Articular chondrocyte of knee joint (primary cell): ENCODE measurements around the gene SLC51A. TPM values are rescaled to one million over a fixed set of nuclear protein-coding genes. Genes with fewer than 3 reads are reported as not detected.

ENCODE experiments used
- small RNA-seq: library from RNA; depleted of rRNA; stranded (forward); fragments of <200 nt; gene quantifications from one replicate; pipeline ENCODE3, GENCODE V24; 2012
- total RNA-seq: library from RNA; depleted of rRNA; stranded (reverse); fragments of >200 nt; gene quantifications from 2 replicates; pipeline ENCODE4 v1.2.3, GENCODE V29; 2012

The SLC51A gene
- not detected in 2 replicates for total RNA-seq

DNA sequence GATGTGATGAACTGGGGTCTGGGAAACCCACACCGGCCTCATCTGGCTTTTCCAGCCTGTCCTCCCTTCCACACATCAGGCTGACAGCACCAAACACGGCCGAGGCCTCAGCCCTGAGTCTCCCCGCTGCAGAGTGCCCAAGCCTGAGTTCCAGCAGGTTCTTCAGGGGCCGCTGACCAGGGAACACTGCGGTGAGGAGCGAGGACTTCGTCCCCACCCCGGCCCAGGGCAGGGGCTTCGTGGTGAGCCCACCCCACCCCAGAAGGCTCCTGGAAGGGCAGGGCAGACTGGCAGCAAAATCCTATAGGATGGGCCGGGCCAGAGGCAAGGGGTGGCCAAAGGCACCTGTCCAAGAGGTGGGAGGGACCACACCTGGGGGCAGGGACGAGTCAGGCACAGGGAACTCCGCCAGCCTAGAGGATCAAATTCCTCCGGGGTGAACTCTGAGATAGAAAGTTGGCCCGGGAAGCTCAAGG lies at the start of gene SLC51A:
TSS of gene SLC51A (plus strand) at position 446 of the 476 bp plus-strand sequence. CDS start 179 bp downstream, outside the sequence.

DNA sequence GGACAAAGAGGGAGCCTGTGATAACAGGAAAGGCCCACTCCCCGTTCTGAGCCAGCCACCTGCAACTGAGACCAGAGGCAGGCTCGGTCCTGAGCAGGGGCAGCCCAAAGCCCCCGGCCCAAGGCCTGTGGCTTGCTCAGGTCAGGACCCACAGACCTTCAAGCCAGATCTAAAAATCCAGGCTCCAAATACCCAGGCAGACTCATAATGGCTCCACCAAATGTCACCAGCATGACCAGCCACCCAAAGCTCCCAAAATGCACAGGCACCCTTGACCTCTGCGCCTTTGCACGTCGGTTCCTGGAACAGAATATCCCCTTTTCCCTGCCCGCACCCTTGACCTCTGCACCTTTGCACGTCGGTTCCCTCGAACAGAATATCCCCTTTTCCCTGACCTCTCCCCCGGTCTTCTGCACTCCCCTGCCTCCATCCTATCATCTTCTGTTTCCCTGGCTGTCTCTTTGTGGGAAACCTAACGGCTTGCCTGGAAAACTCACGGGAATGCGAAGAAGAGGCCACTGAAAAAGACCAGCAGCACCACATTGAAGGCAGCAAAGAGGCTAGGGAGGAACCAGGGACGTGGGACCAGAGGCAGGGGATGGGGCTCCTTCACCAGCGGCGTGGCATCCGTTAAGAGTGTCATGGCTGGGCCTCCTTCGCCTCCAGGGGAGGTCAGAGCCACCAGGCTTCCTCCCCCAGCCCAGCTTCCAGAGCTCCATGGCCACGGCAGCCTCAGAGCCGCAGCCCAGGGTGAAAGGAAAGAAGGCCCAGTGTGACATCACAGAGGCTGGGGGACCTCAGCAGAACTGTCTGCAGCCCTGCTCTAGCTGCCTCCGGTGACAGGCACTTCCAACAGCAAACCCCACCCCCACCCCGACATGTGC lies 5.4 kb upstream of the SLC51A start, which contains the start of gene ZDHHC19:
TSS of gene ZDHHC19 (minus strand) at position 728 of the 884 bp plus-strand sequence. CDS start at position 643, 85 bp downstream.

Small RNA genes lying within 50 kb of the gene (small RNA-seq; reads per million reads assigned to genes)
- not detected for gene RF00019

Other genes with a start within 250 kb of the SLC51A start
- gene TFRC, start 134.4 kb upstream of the SLC51A start, total RNA-seq = 150 and 152 TPM in 2 replicates
- not detected in 2 replicates for gene ZDHHC19, start 5.1 kb upstream of the SLC51A start, total RNA-seq
- gene PCYT1A, start 71.2 kb downstream of the SLC51A start, total RNA-seq = 90.0 and 93.2 TPM in 2 replicates
- 11.5 and 18.6 TPM in 2 replicates for gene DYNLT2B, start 101.7 kb downstream of the SLC51A start, total RNA-seq
- gene TM4SF19, start 121.9 kb downstream of the SLC51A start, total RNA-seq = not detected in 2 replicates
- gene UBXN7, start 215.9 kb downstream of the SLC51A start, total RNA-seq = 29.3 and 34.9 TPM in 2 replicates